NOMO-1 treated with dmso at 0.1 percent for 144 hours (cell line): ENCODE results near the gene CCDC159.

ENCODE experiments used
- DNase-seq: peaks from one replicate; lab custom pipeline; 2025; ENCODE audit not compliant: unreplicated experiment; lab: John Stamatoyannopoulos, UW

CCDC159 gene

DNA sequence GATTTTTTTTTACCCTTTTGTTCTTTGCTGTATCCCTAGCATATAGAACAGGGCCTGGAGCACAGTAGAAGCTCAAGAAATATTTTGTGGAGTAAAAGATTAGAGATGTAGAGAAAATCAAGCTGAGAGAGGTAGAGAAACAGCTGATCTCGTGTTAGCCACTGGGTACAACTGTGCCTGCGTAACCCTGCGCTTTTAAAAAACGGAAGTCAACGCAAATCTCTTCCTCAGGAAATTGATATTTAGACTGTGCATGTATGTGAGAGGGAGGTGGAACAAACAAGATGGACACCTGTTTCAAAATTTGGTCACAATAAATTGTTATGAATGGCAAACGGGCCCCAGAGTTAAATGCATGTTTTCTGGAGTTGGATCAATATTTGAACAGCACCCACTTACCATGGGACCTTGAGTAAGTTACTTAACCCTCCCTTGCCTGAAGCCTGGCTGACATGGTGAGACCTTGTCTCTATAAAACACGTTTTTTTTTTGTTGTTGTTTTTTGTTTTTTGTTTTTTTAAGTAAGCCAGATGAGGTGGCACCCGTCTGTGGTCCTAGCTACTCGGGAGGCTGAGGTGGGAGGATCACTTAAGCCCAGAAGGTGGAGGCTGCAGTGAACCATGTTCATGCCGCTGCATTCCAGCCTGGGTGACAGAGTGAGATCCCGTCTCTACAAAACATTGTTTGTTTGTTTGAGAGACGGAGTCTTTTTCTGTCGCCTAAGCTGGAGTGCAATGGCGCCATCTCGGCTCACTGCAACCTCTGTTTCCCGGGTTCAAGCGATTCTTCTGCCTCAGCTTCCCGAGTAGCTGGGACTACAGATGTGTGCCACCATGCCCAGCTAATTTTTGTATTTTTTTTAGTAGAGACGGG is 41.1 kb downstream of the CCDC159 start:
- peak; percentile 70 for DNase-seq

DNA sequence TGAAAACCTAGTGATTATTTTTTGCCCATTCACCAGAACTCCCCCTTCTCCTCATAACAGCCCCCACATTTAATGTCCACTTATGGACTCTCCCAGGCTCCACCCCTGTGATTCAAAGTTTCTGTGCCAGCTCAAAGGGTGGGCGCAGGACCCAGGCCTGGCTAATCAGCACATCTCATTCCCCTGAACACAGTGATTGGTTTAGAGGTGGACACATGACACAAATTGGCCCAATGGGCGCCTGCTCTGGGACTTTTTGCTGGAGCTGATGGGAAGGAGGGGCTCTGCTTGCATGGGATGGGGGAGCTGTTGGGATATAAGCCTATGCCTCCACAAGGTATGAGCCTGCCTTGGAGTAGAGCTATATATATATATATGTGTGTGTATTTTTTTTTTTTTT is 44.0 kb downstream of the CCDC159 start:
- no peak for DNase-seq

- DNase-seq = no peak
Observed at GRCh38 chr19:11390933-11391680, 44.8 kb downstream of the CCDC159 start.

GRCh38 chr19:11397089-11397610 is 50.8 kb downstream of the CCDC159 start:
- DNase-seq = no peak

DNA sequence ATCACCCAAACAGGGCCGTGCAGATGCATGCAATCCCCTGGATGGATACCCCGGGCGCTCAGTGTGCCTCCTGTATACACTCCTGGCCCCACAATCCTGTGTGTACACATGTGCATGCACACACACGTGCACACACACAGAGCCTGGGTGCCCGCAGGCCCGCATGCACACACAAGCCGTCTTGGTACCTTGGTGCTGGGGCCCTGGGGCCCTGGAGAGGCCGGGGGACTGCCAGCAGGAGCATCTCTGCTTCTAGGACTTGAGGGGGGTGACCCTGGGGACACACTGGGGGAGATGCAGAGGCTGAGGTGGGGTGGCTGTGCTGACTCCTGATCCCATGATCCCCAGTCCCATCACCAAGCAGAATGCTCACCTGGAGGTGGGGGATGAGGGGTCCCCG is 53.3 kb downstream of the CCDC159 start:
- no peak for DNase-seq

- DNase-seq = no peak
Observed at GRCh38 chr19:11400798-11401197, 54.5 kb downstream of the CCDC159 start.

GRCh38 chr19:11401808-11402543 is 55.7 kb downstream of the CCDC159 start:
- DNase-seq = no peak
